DND-41 (cell line): ENCODE results near the gene MME.

Experiments used
- EZH2 ChIP-seq: IDR thresholded peaks from 3 replicates; pipeline ENCODE4 v1.6.1; 2012; ENCODE audit warnings: borderline replicate concordance, low read depth, mild to moderate bottlenecking, moderate library complexity, low read length, inconsistent platforms; ENCODE audit not compliant: severe bottlenecking
- TF ChIP-seq, protein P1 (sequence below): IDR thresholded peaks from 2 replicates; pipeline ENCODE4 v1.5.1; 2012; ENCODE audit warnings: borderline replicate concordance, low read length, moderate library complexity, mild to moderate bottlenecking; ENCODE audit not compliant: poor library complexity, severe bottlenecking; ENCODE audit errors: extremely low read depth

DNA sequence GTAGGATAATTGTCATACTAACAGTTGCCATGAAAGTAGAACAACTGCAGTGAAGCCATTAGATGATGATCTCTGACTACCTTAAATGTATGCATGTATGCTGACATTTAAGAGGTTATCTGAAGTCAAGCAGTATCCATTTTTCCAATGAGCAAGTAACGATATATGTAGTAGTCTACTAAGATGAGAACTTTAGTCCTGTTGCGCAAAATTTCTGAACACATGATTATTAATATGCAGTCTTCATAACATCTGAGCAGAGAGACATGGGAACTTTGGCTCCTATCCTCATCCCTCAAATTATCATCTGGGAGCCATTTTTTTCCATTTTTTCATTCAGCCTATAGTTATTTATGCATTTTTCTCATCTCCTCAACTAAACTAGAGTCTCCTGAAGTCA lies 79.2 kb downstream of the MME start:
- TF ChIP-seq, protein P1, sequence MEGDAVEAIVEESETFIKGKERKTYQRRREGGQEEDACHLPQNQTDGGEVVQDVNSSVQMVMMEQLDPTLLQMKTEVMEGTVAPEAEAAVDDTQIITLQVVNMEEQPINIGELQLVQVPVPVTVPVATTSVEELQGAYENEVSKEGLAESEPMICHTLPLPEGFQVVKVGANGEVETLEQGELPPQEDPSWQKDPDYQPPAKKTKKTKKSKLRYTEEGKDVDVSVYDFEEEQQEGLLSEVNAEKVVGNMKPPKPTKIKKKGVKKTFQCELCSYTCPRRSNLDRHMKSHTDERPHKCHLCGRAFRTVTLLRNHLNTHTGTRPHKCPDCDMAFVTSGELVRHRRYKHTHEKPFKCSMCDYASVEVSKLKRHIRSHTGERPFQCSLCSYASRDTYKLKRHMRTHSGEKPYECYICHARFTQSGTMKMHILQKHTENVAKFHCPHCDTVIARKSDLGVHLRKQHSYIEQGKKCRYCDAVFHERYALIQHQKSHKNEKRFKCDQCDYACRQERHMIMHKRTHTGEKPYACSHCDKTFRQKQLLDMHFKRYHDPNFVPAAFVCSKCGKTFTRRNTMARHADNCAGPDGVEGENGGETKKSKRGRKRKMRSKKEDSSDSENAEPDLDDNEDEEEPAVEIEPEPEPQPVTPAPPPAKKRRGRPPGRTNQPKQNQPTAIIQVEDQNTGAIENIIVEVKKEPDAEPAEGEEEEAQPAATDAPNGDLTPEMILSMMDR, result no peak
- no peak for TF ChIP-seq EZH2
